HepG2 (cell line): ENCODE measurements around the gene POC1B. TPM values are rescaled to one million over a fixed set of nuclear protein-coding genes. Genes with fewer than 3 reads are reported as not detected.

ENCODE experiments used
- KAT8 ChIP-seq: IDR thresholded peaks from 2 replicates; pipeline ENCODE4 v1.6.1; 2016; ENCODE audit warnings: missing genetic modification reagents, missing compliant biosample characterization
- PHB2 ChIP-seq: fragments of 450-650 bp; IDR thresholded peaks from 2 replicates; pipeline ENCODE4 v1.6.1; 2018; ENCODE audit not compliant: partially characterized antibody
- RXRB ChIP-seq: IDR thresholded peaks from 2 replicates; pipeline ENCODE4 v1.6.1; 2016; ENCODE audit warnings: borderline replicate concordance, missing genetic modification reagents, missing compliant biosample characterization
- SETDB1 ChIP-seq: sonication (generic); formaldehyde crosslinking; IDR thresholded peaks from 2 replicates; pipeline ENCODE4 v1.5.1; 2020; ENCODE audit warnings: missing genetic modification reagents, mild to moderate bottlenecking, borderline replicate concordance
- ZBTB7B ChIP-seq: sonication (generic); formaldehyde crosslinking; IDR thresholded peaks from 2 replicates; pipeline ENCODE4 v1.4.0; 2020; ENCODE audit warnings: missing genetic modification reagents
- polyA plus RNA-seq, 8 experiments: library from polyadenylated mRNA; depleted of rRNA in 3 of 8; stranded (reverse) in 7 of 8; unstranded in 1 of 8; fragments of >200 nt; fragmentation: Illumina TruSeq in 4 of 8; extraction: Trizol in 4 of 8; gene quantifications; 2 replicates each; pipeline versions ENCODE4 v1.2.1 to v1.2.3, GENCODE V29; 2011 to 2016; ENCODE audit warnings: low read depth in 4 of 8, missing spikeins in 1 of 8, mixed read lengths in 1 of 8; ENCODE audit not compliant: insufficient read depth in 1 of 8
- total RNA-seq, 5 experiments: library from RNA; depleted of rRNA; stranded (reverse); fragments of >200 nt; fragmentation: Illumina TruSeq; extraction: Trizol; gene quantifications; 2 replicates each; pipeline ENCODE4 v1.2.3, GENCODE V29; 2016; ENCODE audit warnings: low read depth in 1 of 5
- TF ChIP-seq, protein P1 (sequence below): sonication (generic); formaldehyde crosslinking; conservative IDR thresholded peaks from 2 replicates; pipeline ENCODE4 v1.8.0; 2022; ENCODE audit warnings: missing genetic modification reagents
- TF ChIP-seq, protein P2 (sequence below): sonication (generic); formaldehyde crosslinking; IDR thresholded peaks from 2 replicates; pipeline ENCODE4 v1.4.0; 2020; ENCODE audit warnings: missing genetic modification reagents
- TF ChIP-seq, protein P3 (sequence below): sonication (generic); formaldehyde crosslinking; IDR thresholded peaks from 2 replicates; pipeline ENCODE4 v1.4.0; 2020; ENCODE audit warnings: missing genetic modification reagents, borderline replicate concordance
- TF ChIP-seq, protein P4 (sequence below): sonication (generic); formaldehyde crosslinking; IDR thresholded peaks from 2 replicates; pipeline ENCODE4 v1.5.1; 2020; ENCODE audit warnings: missing genetic modification reagents, mild to moderate bottlenecking, borderline replicate concordance
- TF ChIP-seq, protein P5 (sequence below): conservative IDR thresholded peaks from 2 replicates; pipeline ENCODE4 v1.6.1; 2018; ENCODE audit warnings: missing genetic modification reagents

POC1B gene
- total and polyA plus RNA-seq, 2 of the 13 experiments (the other 11 are each of a cell fraction or from before 2014, with no cell fraction given), result 9.3 to 11.0 TPM

DNA sequence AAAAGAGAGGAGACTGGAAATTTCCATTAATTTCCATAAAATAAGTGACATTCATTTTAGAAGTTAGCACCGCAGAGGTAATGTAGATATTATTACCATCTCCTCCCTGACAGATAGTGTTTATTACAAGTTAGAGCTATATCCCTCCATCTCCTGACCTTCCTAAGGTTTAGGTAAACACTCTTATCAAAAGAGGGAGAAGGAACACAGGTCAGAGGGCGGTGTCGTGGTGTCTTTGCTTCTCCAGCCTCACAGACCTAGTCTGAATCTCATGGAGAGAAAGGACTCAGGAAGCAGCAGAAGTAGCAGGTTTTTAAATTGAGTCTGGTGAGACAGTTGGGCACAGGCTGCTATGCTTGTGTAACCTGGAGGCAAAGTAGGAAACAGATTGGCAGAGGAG is 11.5 kb upstream of the POC1B start (continued):
- TF ChIP-seq, protein P1, sequence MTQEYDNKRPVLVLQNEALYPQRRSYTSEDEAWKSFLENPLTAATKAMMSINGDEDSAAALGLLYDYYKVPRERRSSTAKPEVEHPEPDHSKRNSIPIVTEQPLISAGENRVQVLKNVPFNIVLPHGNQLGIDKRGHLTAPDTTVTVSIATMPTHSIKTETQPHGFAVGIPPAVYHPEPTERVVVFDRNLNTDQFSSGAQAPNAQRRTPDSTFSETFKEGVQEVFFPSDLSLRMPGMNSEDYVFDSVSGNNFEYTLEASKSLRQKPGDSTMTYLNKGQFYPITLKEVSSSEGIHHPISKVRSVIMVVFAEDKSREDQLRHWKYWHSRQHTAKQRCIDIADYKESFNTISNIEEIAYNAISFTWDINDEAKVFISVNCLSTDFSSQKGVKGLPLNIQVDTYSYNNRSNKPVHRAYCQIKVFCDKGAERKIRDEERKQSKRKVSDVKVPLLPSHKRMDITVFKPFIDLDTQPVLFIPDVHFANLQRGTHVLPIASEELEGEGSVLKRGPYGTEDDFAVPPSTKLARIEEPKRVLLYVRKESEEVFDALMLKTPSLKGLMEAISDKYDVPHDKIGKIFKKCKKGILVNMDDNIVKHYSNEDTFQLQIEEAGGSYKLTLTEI, result no peak
- TF ChIP-seq, protein P2, sequence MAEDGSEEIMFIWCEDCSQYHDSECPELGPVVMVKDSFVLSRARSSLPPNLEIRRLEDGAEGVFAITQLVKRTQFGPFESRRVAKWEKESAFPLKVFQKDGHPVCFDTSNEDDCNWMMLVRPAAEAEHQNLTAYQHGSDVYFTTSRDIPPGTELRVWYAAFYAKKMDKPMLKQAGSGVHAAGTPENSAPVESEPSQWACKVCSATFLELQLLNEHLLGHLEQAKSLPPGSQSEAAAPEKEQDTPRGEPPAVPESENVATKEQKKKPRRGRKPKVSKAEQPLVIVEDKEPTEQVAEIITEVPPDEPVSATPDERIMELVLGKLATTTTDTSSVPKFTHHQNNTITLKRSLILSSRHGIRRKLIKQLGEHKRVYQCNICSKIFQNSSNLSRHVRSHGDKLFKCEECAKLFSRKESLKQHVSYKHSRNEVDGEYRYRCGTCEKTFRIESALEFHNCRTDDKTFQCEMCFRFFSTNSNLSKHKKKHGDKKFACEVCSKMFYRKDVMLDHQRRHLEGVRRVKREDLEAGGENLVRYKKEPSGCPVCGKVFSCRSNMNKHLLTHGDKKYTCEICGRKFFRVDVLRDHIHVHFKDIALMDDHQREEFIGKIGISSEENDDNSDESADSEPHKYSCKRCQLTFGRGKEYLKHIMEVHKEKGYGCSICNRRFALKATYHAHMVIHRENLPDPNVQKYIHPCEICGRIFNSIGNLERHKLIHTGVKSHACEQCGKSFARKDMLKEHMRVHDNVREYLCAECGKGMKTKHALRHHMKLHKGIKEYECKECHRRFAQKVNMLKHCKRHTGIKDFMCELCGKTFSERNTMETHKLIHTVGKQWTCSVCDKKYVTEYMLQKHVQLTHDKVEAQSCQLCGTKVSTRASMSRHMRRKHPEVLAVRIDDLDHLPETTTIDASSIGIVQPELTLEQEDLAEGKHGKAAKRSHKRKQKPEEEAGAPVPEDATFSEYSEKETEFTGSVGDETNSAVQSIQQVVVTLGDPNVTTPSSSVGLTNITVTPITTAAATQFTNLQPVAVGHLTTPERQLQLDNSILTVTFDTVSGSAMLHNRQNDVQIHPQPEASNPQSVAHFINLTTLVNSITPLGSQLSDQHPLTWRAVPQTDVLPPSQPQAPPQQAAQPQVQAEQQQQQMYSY (CRISPR knock-in tag), result no peak
- TF ChIP-seq, protein P3, sequence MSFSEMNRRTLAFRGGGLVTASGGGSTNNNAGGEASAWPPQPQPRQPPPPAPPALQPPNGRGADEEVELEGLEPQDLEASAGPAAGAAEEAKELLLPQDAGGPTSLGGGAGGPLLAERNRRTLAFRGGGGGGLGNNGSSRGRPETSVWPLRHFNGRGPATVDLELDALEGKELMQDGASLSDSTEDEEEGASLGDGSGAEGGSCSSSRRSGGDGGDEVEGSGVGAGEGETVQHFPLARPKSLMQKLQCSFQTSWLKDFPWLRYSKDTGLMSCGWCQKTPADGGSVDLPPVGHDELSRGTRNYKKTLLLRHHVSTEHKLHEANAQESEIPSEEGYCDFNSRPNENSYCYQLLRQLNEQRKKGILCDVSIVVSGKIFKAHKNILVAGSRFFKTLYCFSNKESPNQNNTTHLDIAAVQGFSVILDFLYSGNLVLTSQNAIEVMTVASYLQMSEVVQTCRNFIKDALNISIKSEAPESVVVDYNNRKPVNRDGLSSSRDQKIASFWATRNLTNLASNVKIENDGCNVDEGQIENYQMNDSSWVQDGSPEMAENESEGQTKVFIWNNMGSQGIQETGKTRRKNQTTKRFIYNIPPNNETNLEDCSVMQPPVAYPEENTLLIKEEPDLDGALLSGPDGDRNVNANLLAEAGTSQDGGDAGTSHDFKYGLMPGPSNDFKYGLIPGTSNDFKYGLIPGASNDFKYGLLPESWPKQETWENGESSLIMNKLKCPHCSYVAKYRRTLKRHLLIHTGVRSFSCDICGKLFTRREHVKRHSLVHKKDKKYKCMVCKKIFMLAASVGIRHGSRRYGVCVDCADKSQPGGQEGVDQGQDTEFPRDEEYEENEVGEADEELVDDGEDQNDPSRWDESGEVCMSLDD (CRISPR knock-in tag), result no peak
- TF ChIP-seq KAT8 (CRISPR knock-in tag), result no peak
- TF ChIP-seq ZBTB7B (CRISPR knock-in tag), result no peak
- no peak for TF ChIP-seq RXRB
- TF ChIP-seq, protein P4, sequence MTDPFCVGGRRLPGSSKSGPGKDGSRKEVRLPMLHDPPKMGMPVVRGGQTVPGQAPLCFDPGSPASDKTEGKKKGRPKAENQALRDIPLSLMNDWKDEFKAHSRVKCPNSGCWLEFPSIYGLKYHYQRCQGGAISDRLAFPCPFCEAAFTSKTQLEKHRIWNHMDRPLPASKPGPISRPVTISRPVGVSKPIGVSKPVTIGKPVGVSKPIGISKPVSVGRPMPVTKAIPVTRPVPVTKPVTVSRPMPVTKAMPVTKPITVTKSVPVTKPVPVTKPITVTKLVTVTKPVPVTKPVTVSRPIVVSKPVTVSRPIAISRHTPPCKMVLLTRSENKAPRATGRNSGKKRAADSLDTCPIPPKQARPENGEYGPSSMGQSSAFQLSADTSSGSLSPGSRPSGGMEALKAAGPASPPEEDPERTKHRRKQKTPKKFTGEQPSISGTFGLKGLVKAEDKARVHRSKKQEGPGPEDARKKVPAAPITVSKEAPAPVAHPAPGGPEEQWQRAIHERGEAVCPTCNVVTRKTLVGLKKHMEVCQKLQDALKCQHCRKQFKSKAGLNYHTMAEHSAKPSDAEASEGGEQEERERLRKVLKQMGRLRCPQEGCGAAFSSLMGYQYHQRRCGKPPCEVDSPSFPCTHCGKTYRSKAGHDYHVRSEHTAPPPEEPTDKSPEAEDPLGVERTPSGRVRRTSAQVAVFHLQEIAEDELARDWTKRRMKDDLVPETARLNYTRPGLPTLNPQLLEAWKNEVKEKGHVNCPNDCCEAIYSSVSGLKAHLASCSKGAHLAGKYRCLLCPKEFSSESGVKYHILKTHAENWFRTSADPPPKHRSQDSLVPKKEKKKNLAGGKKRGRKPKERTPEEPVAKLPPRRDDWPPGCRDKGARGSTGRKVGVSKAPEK, result no peak
- TF ChIP-seq SETDB1 (CRISPR knock-in tag), result no peak
- no peak for TF ChIP-seq PHB2
- TF ChIP-seq, protein P5, sequence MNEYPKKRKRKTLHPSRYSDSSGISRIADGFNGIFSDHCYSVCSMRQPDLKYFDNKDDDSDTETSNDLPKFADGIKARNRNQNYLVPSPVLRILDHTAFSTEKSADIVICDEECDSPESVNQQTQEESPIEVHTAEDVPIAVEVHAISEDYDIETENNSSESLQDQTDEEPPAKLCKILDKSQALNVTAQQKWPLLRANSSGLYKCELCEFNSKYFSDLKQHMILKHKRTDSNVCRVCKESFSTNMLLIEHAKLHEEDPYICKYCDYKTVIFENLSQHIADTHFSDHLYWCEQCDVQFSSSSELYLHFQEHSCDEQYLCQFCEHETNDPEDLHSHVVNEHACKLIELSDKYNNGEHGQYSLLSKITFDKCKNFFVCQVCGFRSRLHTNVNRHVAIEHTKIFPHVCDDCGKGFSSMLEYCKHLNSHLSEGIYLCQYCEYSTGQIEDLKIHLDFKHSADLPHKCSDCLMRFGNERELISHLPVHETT (CRISPR knock-in tag), result no peak
